B cell (primary cell): ENCODE data around the gene STAT5B. TPM values are rescaled to one million over a fixed set of nuclear protein-coding genes. Genes with fewer than 3 reads are reported as not detected.
A peak's percentile ranks its signal among the peaks of the same experiment; 100 is the strongest.

ENCODE experiments used
- ATAC-seq: fragments of 200-7000 bp; cut with Tn5 transposase; one replicate; pipeline ENCODE4 v1.10.0; 2021; ENCODE audit warnings: low read depth, mild to moderate bottlenecking, moderate number of reproducible peaks, moderate library complexity
- CTCF ChIA-PET: fragments of 350-600 bp; sonication (Branson Sonifier 250); formaldehyde crosslinking; loops from one replicate; lab custom pipeline; 2021; ENCODE audit warnings: antibody characterized with exemption, inconsistent platforms; lab: Charles Lee
- POLR2A ChIA-PET: fragments of 350-600 bp; sonication (Branson Sonifier 250); formaldehyde crosslinking; loops from one replicate; lab custom pipeline; 2021; ENCODE audit warnings: antibody characterized with exemption; lab: Charles Lee
- DNase-seq: peaks from one replicate; pipeline ENCODE4 v3.0.0; 2013
- H2AFZ ChIP-seq: 2 replicates; pipeline ENCODE4 v1.6.1; 2012; ENCODE audit warnings: mild to moderate bottlenecking, low read depth, low read length; ENCODE audit not compliant: insufficient read depth, poor library complexity, severe bottlenecking
- H3K27ac ChIP-seq, 2 donors: 1 replicate in 1 of 2; 2 replicates in 1 of 2; pipeline ENCODE4 v1.5.1; 2012 to 2013; ENCODE audit warnings: low read length in 2 of 2, mild to moderate bottlenecking in 2 of 2, moderate library complexity in 1 of 2
- H3K27me3 ChIP-seq, 4 experiments: fragments of 200-600 bp in 1 of 4; sonication (generic) in 1 of 4; replicated peaks in 1 of 4; 1 replicate in 2 of 4; 2 replicates in 2 of 4; pipeline versions ENCODE4 v1.6.1 to v1.7.0; 2013 to 2016; ENCODE audit warnings: low read length in 3 of 4, mild to moderate bottlenecking in 2 of 4, mixed read lengths in 1 of 4, moderate library complexity in 1 of 4; ENCODE audit not compliant: insufficient read depth in 4 of 4, control insufficient read depth in 3 of 4; ENCODE audit errors: control extremely low read depth in 1 of 4
- H3K36me3 ChIP-seq, 2 experiments: replicated peaks in 1 of 2; 1 replicate in 1 of 2; 2 replicates in 1 of 2; pipeline versions ENCODE4 v1.6.1 to v1.7.1; 2013; ENCODE audit warnings: low read length in 1 of 2; ENCODE audit not compliant: insufficient read depth in 2 of 2, control insufficient read depth in 1 of 2; ENCODE audit errors: control extremely low read depth in 1 of 2, extremely low read depth in 1 of 2
- H3K4me1 ChIP-seq, 2 donors: fragments of 200-600 bp in 1 of 2; sonication (generic) in 1 of 2; 1 replicate in 1 of 2; 2 replicates in 1 of 2; pipeline versions ENCODE4 v1.5.1 to v1.6.1; 2013 to 2017; ENCODE audit warnings: low read length in 2 of 2; ENCODE audit not compliant: control insufficient read depth in 2 of 2, insufficient read depth in 2 of 2
- H3K4me2 ChIP-seq: replicated peaks from 2 replicates; pipeline ENCODE3; 2012; ENCODE audit warnings: mild to moderate bottlenecking, low read depth, low read length; ENCODE audit not compliant: poor library complexity, severe bottlenecking
- H3K4me3 ChIP-seq, 5 experiments: fragments of 200-600 bp in 1 of 5; sonication (generic) in 1 of 5; 1 replicate in 3 of 5; 2 replicates in 2 of 5; pipeline versions ENCODE4 v1.5.1 to v1.7.0; 2011 to 2016; ENCODE audit warnings: low read length in 4 of 5, mild to moderate bottlenecking in 4 of 5, low read depth in 2 of 5, control low read depth in 1 of 5, moderate library complexity in 1 of 5; ENCODE audit not compliant: insufficient read depth in 1 of 5; ENCODE audit errors: control extremely low read depth in 1 of 5, extremely low read depth in 1 of 5
- H3K79me2 ChIP-seq: fragments of 200-600 bp; sonication (generic); one replicate; pipeline ENCODE4 v1.6.0; 2016; ENCODE audit warnings: low read length; ENCODE audit not compliant: control insufficient read depth, insufficient read depth
- H3K9ac ChIP-seq: fragments of 200-600 bp; sonication (generic); 2 replicates; pipeline ENCODE4 v1.6.1; 2017; ENCODE audit warnings: mild to moderate bottlenecking, low read length, moderate library complexity
- H3K9me3 ChIP-seq, 3 donors: one replicate each; pipeline versions ENCODE4 v1.6.1 to v1.7.1; 2013; ENCODE audit warnings: low read length in 2 of 3; ENCODE audit not compliant: control insufficient read depth in 2 of 3, insufficient read depth in 1 of 3; ENCODE audit errors: control extremely low read depth in 1 of 3
- H4K20me1 ChIP-seq: 2 replicates; pipeline ENCODE4 v1.6.0; 2012; ENCODE audit warnings: mild to moderate bottlenecking, low read length; ENCODE audit not compliant: insufficient read depth, control insufficient read depth, poor library complexity, severe bottlenecking
- H3K27ac Mint-ChIP-seq: one replicate; pipeline ENCODE4 v1.8.0; 2021; ENCODE audit warnings: mixed read lengths
- H3K27me3 Mint-ChIP-seq: one replicate; pipeline ENCODE4 v1.8.0; 2021; ENCODE audit warnings: mixed read lengths
- H3K4me1 Mint-ChIP-seq: one replicate; pipeline ENCODE4 v1.8.0; 2021; ENCODE audit warnings: mixed read lengths
- H3K4me3 Mint-ChIP-seq: one replicate; pipeline ENCODE4 v1.8.0; 2021; ENCODE audit warnings: mixed read lengths
- H3K9me3 Mint-ChIP-seq: one replicate; pipeline ENCODE4 v1.8.0; 2022; ENCODE audit warnings: mixed read lengths; ENCODE audit not compliant: insufficient read depth
- CTCF ChIP-seq: fragments of 200-600 bp; IDR thresholded peaks from one replicate; pipeline ENCODE4 v1.8.0; 2022; ENCODE audit warnings: antibody characterized with exemption, mild to moderate bottlenecking
- EZH2 ChIP-seq: IDR thresholded peaks from 2 replicates; pipeline ENCODE4 v1.6.1; 2012; ENCODE audit warnings: borderline replicate concordance, low read depth, mild to moderate bottlenecking, moderate library complexity, low read length; ENCODE audit not compliant: insufficient read depth, poor library complexity, severe bottlenecking
- WGBS: methylation state at CpG from one replicate; pipeline ENCODE4 v1.1.5; 2013; ENCODE audit warnings: missing lambda C conversion rate; ENCODE audit not compliant: insufficient coverage; 5-methylcytosine and 5-hydroxymethylcytosine counted together
- intact Hi-C: fragments of 100-400 bp; cut with micrococcal nuclease; formaldehyde crosslinking; loops from one replicate; pipeline ENCODE4 v1.10.0; 2022
- polyA plus RNA-seq: library from polyadenylated mRNA; depleted of rRNA; stranded (reverse); fragments of >200 nt; gene quantifications from 2 replicates; pipeline ENCODE4 v1.2.3, GENCODE V29; 2012
- total RNA-seq, 2 donors: library from RNA; stranded (reverse); fragments of 120-200 nt in 1 of 2; gene quantifications; 1 replicate in 1 of 2; 2 replicates in 1 of 2; pipeline versions ENCODE4 v1.2.3 to v1.2.4, GENCODE V29; 2013 to 2022

STAT5B gene
- total and polyA plus RNA-seq, 2 donors (not counting 1 experiment from before 2014, with no cell fraction given), result 70.0 to 103 TPM

- DNase-seq (peak; percentile 87), ATAC-seq (peak; percentile 97)
- Histone ChIP-seq H3K9me3 (no peaks in the 10 kb centered on the region), H3K4me1 (peaks cover 20 to 24% of the 10 kb centered on the region in 2 donors), H3K79me2 (peaks cover 72% of the 10 kb centered on the region), H3K4me3 (peak overlapping the region; percentile 39 to 86 (median 61)), H3K27ac (peak overlapping the region; percentile 84 to 93), H3K9ac (peak overlapping the region; percentile 73), H3K4me2 (peak overlapping the region; percentile 92), H3K27me3 (no peaks in the 10 kb centered on the region), H4K20me1 (no peaks in the 10 kb centered on the region), H2AFZ (peak overlapping the region; percentile 90), H3K36me3 (no peaks in the 10 kb centered on the region)
- Mint-ChIP-seq H3K9me3 (no peaks in the 10 kb centered on the region), H3K4me1 (peaks cover 47% of the 10 kb centered on the region), H3K4me3 (peak overlapping the region; percentile 88), H3K27ac (peak overlapping the region; percentile 95), H3K27me3 (no peaks in the 10 kb centered on the region)
- TF ChIP-seq CTCF (no peak), EZH2 (no peak)
- intact Hi-C loops, result loop anchor here (1.0 to 5.0 kb wide), 4 partner anchors 28 to 140 kb away; partner anchors contain the start of genes GHDC, STAT3, STAT5A and STAT5B
- WGBS, result 0% methylated on average over 8 of the region's 13 CpGs
- POLR2A ChIA-PET, result interaction anchor here (0.6 to 2.1 kb wide), 11 partner anchors 27 to 318 kb away, joined by 3 to 8 read pairs (median 4); partner anchors contain the start of genes GHDC, ODAD4, STAT5A and STAT5B
- CTCF ChIA-PET, result interaction anchor here (0.7 to 3.7 kb wide), 16 partner anchors 10 to 330 kb away, joined by 3 to 21 read pairs (median 5); partner anchors contain the start of genes ACLY, GHDC, KAT2A and STAT5A
Observed at GRCh38 chr17:42248351-42249179, 27.6 kb downstream of the STAT5B start.
